RPMI7951 (cell line): ENCODE measurements around the gene PURA. TPM values are rescaled to one million over a fixed set of nuclear protein-coding genes. Genes with fewer than 3 reads are reported as not detected.

Source experiments
- DNase-seq: peaks from one replicate; pipeline ENCODE4 v3.0.0-alpha.2; 2012; ENCODE audit warnings: low read depth
- total RNA-seq: library from RNA; depleted of rRNA; stranded (reverse); fragments of >200 nt; shearing (Covaris generic); gene quantifications from 2 replicates; pipeline ENCODE4 v1.2.3, GENCODE V29; 2014; rRNA removed

The PURA gene
- total RNA-seq, 1 experiment from 2014 or later: 10.0 TPM

GRCh38 chr5:140159014-140159927, 45.4 kb downstream of the PURA start:
- DNase-seq: no peak

GRCh38 chr5:140162275-140162674, 48.4 kb downstream of the PURA start:
- DNase-seq: no peak

- DNase-seq: no peak
Measured at GRCh38 chr5:140162781-140163180, 48.9 kb downstream of the PURA start.

- DNase-seq: no peak
Measured at GRCh38 chr5:140165101-140165922, 51.4 kb downstream of the PURA start.

- no peak for DNase-seq
Measured at GRCh38 chr5:140165923-140166270, 52.0 kb downstream of the PURA start.

- no peak for DNase-seq
Measured at GRCh38 chr5:140166911-140167310, 53.0 kb downstream of the PURA start.

GRCh38 chr5:140168371-140168770, 54.5 kb downstream of the PURA start:
- no peak for DNase-seq

GRCh38 chr5:140169410-140169809, 55.5 kb downstream of the PURA start:
- no peak for DNase-seq

GRCh38 chr5:140172483-140172882, 58.6 kb downstream of the PURA start:
- DNase-seq: no peak

- no peak for DNase-seq
Measured at GRCh38 chr5:140174014-140174413, 60.1 kb downstream of the PURA start.

GRCh38 chr5:140174465-140175366, 60.8 kb downstream of the PURA start, which contains the start of gene CYSTM1:
TSS of gene CYSTM1 (plus strand) at chr5:140175188. CDS start at chr5:140194466, 19,278 bp downstream.
- DNase-seq: peak; percentile 85

Other genes with a start within 250 kb of the PURA start
- gene NRG2, start 70.8 kb upstream of the PURA start, total RNA-seq: 1.7 and 1.9 TPM in 2 replicates
- gene IGIP, start 11.8 kb downstream of the PURA start, total RNA-seq: 4.3 and 5.2 TPM in 2 replicates
- gene CYSTM1, start 61.1 kb downstream of the PURA start, total RNA-seq: 22.4 and 29.1 TPM in 2 replicates
- gene PFDN1, start 189.0 kb downstream of the PURA start, total RNA-seq: 86.1 and 114 TPM in 2 replicates
- 3.5 and 3.9 TPM in 2 replicates for gene HBEGF, start 232.5 kb downstream of the PURA start, total RNA-seq
- not detected in 2 replicates for gene SLC4A9, start 246.1 kb downstream of the PURA start, total RNA-seq